ENCODE measurements around the gene NTM.

DNA sequence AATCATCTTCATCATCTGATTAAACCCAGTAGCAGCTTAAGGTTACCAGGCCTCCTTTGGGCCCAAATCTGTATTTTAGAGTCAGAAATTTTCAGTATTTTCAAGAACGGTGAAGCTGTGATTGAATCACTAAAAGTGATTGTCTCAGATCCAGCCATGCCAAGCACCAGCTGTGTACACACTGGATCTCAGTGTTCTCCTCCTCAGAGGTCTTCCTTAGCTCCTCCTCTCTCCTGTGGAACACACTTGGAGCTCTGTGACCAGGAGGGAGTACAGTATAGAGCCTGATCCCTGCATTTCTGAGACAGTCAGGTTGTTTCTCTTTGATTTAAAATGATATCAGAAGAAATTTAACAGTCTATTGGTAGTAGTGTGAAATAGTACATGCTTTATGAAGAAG lies 401.1 kb downstream of the NTM start:
- TF ChIP-seq, protein P1, sequence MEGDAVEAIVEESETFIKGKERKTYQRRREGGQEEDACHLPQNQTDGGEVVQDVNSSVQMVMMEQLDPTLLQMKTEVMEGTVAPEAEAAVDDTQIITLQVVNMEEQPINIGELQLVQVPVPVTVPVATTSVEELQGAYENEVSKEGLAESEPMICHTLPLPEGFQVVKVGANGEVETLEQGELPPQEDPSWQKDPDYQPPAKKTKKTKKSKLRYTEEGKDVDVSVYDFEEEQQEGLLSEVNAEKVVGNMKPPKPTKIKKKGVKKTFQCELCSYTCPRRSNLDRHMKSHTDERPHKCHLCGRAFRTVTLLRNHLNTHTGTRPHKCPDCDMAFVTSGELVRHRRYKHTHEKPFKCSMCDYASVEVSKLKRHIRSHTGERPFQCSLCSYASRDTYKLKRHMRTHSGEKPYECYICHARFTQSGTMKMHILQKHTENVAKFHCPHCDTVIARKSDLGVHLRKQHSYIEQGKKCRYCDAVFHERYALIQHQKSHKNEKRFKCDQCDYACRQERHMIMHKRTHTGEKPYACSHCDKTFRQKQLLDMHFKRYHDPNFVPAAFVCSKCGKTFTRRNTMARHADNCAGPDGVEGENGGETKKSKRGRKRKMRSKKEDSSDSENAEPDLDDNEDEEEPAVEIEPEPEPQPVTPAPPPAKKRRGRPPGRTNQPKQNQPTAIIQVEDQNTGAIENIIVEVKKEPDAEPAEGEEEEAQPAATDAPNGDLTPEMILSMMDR (IDR thresholded peaks at IDR 0.05 in 8 of 11, conservative IDR thresholded peaks at IDR 0.05 in 3 of 11) = no peak
- TF ChIP-seq POLR2A (IDR thresholded peaks at IDR 0.05) = no peak

Data from spleen (tissue), 7 donors.